CD4-positive, alpha-beta T cell treated with Interleukin-10 for 1 hour (primary cell): ENCODE data around the gene ETFB.

Experiments used
- DNase-seq: peaks from one replicate; pipeline ENCODE4 v3.0.0-alpha.2; 2020

Gene ETFB

GRCh38 chr19:51351266-51351990 is 14.8 kb downstream of the ETFB start:
- DNase-seq = no peak

GRCh38 chr19:51347209-51347928 is 18.8 kb downstream of the ETFB start:
- no peak for DNase-seq

- DNase-seq = no peak
Measured at GRCh38 chr19:51346742-51347141, 19.4 kb downstream of the ETFB start.

GRCh38 chr19:51345076-51345620 is 21.0 kb downstream of the ETFB start:
- DNase-seq = no peak

- DNase-seq = no peak
Measured at GRCh38 chr19:51342631-51343569, 23.3 kb downstream of the ETFB start.

GRCh38 chr19:51341976-51342580 is 24.1 kb downstream of the ETFB start, which contains the start of gene VSIG10L:
Gene VSIG10L, minus strand, starts transcription at chr19:51342139. Its CDS starts 15 bp downstream, at chr19:51342124.
- DNase-seq = no peak

GRCh38 chr19:51341066-51341465 is 25.1 kb downstream of the ETFB start:
- no peak for DNase-seq

GRCh38 chr19:51339687-51340656 is 26.2 kb downstream of the ETFB start:
- peak; percentile 93 for DNase-seq

GRCh38 chr19:51339313-51339686 is 26.9 kb downstream of the ETFB start:
- DNase-seq = no peak

GRCh38 chr19:51338563-51339312 is 27.4 kb downstream of the ETFB start:
- peak; percentile 85 for DNase-seq

- DNase-seq = no peak
Measured at GRCh38 chr19:51337861-51338562, 28.2 kb downstream of the ETFB start.

- DNase-seq = no peak
Measured at GRCh38 chr19:51337141-51337860, 28.9 kb downstream of the ETFB start.

GRCh38 chr19:51333836-51334460 is 32.2 kb downstream of the ETFB start:
- no peak for DNase-seq

- DNase-seq = no peak
Measured at GRCh38 chr19:51331716-51332115, 34.5 kb downstream of the ETFB start.

GRCh38 chr19:51331193-51331592 is 35.0 kb downstream of the ETFB start:
- DNase-seq = no peak

- DNase-seq = no peak
Measured at GRCh38 chr19:51330366-51330765, 35.8 kb downstream of the ETFB start.

GRCh38 chr19:51329411-51329810 is 36.8 kb downstream of the ETFB start:
- DNase-seq = no peak
